Measurements from ENCODE around the gene SORT1.
A peak's percentile ranks its signal among the peaks of the same experiment; 100 is the strongest.

The SORT1 gene

DNA sequence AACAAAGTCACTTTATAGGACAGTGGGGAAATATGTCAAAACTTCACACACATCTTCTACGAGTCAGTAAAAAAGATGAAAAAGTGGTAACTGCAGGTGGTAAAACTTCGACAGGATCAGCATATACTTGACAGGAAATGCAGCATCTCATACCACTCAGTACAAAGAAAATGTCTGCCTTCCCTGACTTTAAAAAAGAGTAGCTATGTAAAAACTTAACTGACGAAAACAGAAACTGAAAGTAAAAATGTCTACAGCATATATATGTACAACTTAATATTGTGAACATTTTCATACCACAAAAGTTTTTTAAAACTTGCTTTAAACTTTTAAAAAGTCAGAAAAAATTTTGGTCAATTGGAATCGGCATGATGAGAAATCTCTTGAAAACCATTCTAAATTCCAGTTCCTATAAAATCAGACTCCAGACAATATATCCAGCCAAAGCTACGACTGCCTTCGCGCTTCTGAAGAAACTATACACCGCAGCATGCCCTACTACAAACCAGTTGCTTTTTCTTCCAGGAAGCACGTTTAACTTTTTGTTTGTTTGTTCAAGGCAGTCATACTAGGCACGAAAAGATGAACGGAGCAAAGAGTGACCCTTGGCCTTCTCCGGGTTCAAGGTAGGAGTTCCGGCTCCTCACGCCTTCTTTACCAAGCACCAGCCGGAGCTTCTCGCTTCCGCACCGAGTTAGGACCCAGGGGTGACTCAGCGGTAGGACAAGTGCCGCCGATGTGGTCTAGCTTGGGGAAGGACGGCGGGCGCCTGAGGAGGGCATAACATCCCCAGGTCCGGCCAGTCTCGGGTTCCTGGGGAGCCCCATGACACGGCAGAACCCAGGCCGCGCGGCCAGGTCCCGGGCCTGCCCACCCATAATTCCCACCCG, 27.9 kb upstream of the SORT1 start:
- DNase-seq (ENCODE audit: low spot score in 2 of 2) (peak; percentile 38 to 47), ATAC-seq (replicated peaks; ENCODE audit: extremely low read depth, poor library complexity, severe bottlenecking) (peak; percentile 51)
- Mint-ChIP-seq H3K9me3 (no peaks in the 10 kb centered on the region), H3K4me3 (peak overlapping the region; percentile 92), H3K27me3 (no peaks in the 10 kb centered on the region), H3K4me1 (peaks cover 36% of the 10 kb centered on the region), H3K36me3 (ENCODE audit: insufficient read depth) (peaks cover 33% of the 10 kb centered on the region), H3K27ac (ENCODE audit: low read depth) (peak overlapping the region; percentile 97)

DNA sequence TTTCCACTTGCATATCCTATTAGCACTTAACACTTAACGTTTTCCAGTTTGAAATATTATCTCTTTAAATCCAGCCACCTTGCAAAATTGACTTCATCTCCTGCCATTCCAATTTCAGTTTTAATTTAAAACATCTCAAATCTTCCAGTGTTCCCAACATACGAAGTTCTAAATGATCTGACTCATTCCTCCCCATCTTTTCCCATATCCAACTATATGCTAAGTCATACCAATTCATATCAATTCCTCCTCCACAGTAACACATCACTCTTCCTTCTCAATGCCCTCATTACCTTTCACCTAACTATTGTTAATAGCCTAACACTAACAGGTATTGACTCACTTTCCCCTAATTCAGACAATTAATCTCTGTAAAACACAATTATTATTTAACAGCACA, 25.8 kb upstream of the SORT1 start:
- peak overlapping the region; percentile 97 for H3K27ac Mint-ChIP-seq (ENCODE audit: low read depth)
- peaks cover 53% of the 10 kb centered on the region for H3K36me3 Mint-ChIP-seq (ENCODE audit: insufficient read depth)
- DNase-seq (ENCODE audit: low spot score in 2 of 2) (no peak), ATAC-seq (replicated peaks; ENCODE audit: extremely low read depth, poor library complexity, severe bottlenecking) (no peak)
- H3K27me3 Mint-ChIP-seq, result no peaks in the 10 kb centered on the region
- H3K4me1 Mint-ChIP-seq, result peaks cover 36% of the 10 kb centered on the region
- no peaks in the 10 kb centered on the region for H3K9me3 Mint-ChIP-seq
- peak overlapping the region; percentile 92 for H3K4me3 Mint-ChIP-seq

DNA sequence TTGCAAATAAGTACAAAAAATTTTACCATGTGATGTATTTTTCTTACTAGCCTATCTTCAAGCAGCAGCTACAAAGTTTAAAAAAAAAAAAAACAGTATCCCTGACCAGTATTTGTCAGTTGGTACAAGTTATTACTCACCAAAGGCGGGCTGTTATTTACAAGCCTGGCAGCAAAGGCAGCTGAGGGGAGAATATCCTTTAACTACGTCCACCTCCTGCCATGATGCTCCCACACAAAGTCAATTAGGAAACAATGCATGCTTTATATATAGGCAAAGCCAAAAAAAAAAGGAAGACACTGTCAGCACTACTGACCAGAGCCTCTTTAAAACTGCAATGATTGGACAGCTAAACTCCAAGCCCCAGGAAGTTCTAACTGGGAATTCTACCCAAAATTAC, 14.8 kb upstream of the SORT1 start:
- ATAC-seq (replicated peaks; ENCODE audit: extremely low read depth, poor library complexity, severe bottlenecking), result no peak
- Mint-ChIP-seq H3K4me3 (no peak overlapping the region), H3K9me3 (no peaks in the 10 kb centered on the region), H3K27me3 (no peaks in the 10 kb centered on the region), H3K36me3 (ENCODE audit: insufficient read depth) (peaks cover 82% of the 10 kb centered on the region), H3K27ac (ENCODE audit: low read depth) (no peak overlapping the region), H3K4me1 (peaks cover 51% of the 10 kb centered on the region)
- DNase-seq (ENCODE audit: low spot score in 2 of 2), result no peak

DNA sequence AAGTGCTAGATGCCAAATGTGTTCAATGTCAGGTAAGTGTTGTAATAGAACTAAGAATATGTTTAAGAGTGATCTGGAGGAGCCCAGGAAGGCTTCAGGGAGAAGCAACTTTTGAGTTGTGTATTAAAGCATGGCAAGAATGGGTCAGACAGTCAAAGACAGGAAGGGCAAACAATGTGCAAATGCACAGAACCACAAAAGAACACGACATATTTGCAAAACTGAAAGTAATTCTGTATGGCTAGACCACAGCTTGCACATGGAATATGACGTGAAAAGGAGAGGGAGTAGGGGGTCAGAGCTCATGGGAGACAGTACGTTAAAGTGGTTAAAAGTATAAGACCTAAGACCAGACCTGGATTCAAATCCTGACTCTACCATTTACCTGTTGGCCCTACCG, 7.1 kb upstream of the SORT1 start:
- Mint-ChIP-seq H3K27ac (ENCODE audit: low read depth) (peak overlapping the region; percentile 20), H3K9me3 (no peaks in the 10 kb centered on the region), H3K4me1 (peaks cover 31% of the 10 kb centered on the region), H3K4me3 (no peak overlapping the region), H3K27me3 (no peaks in the 10 kb centered on the region), H3K36me3 (ENCODE audit: insufficient read depth) (peaks cover 54% of the 10 kb centered on the region)
- ATAC-seq (replicated peaks; ENCODE audit: extremely low read depth, poor library complexity, severe bottlenecking) (peak; percentile 46), DNase-seq (ENCODE audit: low spot score in 2 of 2) (no peak)

DNA sequence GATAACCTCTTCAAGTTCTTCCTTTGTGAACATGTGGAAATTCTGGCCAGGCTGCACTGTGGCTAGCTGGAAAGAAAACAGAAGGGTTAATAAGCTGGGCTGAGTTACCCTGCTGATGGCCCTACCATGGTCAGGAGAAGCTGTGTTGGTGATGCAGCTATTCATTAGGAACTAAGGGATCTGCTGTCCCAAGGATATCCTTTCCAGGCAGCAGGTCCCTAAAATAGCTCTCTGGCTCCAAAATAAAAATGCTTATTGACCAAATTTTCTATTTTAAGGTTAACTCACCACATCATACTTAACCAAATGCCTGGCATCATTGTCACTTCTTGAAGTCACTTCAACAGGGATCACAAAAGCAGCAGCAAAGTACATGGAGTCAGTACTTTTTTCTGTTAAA, 4.3 kb upstream of the SORT1 start:
- Mint-ChIP-seq H3K9me3 (no peaks in the 10 kb centered on the region), H3K27me3 (peaks cover 2% of the 10 kb centered on the region), H3K36me3 (ENCODE audit: insufficient read depth) (peaks cover 34% of the 10 kb centered on the region), H3K4me3 (no peak overlapping the region), H3K27ac (ENCODE audit: low read depth) (no peak overlapping the region), H3K4me1 (peaks cover 26% of the 10 kb centered on the region)
- DNase-seq (ENCODE audit: low spot score in 2 of 2) (no peak), ATAC-seq (replicated peaks; ENCODE audit: extremely low read depth, poor library complexity, severe bottlenecking) (no peak)

DNA sequence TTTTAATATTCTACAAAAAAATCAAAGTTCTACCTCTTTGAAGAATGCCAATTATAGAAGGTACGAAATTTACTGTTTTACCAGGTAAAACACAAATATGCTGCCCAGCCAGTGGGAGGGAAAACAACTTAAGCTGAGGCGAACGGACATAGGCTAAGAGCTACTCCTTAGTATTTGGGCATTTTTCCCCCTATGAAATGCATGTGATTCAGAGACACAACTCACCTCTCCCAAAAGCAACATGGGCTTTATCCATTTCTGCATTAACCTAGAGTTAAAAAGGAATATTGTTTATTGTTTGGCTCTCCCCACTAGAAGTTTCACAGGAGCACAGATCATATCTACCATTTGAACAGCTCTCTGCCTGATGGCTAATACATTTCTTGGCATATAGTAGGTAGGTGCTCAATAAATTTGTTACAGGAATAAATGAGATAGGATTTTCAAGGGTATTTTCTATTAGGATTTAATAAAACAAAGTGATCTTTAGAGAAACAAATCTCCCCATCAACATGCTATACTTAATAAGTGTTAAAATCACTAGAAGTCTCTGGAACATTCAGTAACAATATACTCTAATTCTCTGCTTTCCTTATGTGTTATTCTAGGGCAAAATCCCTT, 2.4 kb upstream of the SORT1 start:
- no peak overlapping the region for H3K27ac Mint-ChIP-seq (ENCODE audit: low read depth)
- DNase-seq (ENCODE audit: low spot score in 2 of 2) (no peak), ATAC-seq (replicated peaks; ENCODE audit: extremely low read depth, poor library complexity, severe bottlenecking) (no peak)

DNA sequence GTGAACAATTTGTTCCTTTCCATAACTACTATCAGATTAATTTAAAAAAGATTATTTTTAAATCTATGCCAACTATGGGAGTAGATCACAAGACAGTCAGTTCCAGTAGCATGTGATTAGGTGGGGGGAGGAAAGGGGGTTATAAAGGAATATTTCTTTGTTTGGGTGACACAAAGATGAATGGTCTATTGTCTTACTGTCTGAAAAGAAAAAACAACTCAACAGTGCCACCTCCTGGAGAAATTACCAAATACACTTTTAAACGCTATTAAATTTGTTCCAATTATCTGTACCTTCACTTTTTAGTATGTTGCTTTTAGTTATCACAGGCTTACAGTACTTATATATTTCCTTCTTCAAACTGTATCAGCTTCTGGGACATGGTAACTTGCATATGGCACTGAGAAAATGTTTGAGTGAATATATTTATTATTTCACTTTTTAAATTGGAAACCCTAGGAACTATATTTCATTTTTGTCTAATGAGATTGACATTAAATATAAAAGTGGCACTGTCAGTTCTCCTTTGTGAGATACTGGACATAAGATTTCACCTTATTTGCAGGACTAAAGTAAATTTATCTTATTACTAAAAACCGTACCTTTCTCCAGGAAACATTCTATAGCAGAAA, 1.7 kb upstream of the SORT1 start:
- ATAC-seq (replicated peaks; ENCODE audit: extremely low read depth, poor library complexity, severe bottlenecking) (peak; percentile 49), DNase-seq (ENCODE audit: low spot score in 2 of 2) (no peak)
- peaks cover 20% of the 10 kb centered on the region for H3K36me3 Mint-ChIP-seq (ENCODE audit: insufficient read depth)
- H3K4me1 Mint-ChIP-seq, result peaks cover 6% of the 10 kb centered on the region
- H3K27me3 Mint-ChIP-seq, result peaks cover 27% of the 10 kb centered on the region
- H3K27ac Mint-ChIP-seq (ENCODE audit: low read depth), result no peak overlapping the region
- H3K9me3 Mint-ChIP-seq, result no peaks in the 10 kb centered on the region
- no peak overlapping the region for H3K4me3 Mint-ChIP-seq

More for the DNA sequence above, 2.4 kb upstream of the SORT1 start:
- Mint-ChIP-seq H3K27me3 (peaks cover 20% of the 10 kb centered on the region), H3K4me3 (no peak overlapping the region), H3K9me3 (no peaks in the 10 kb centered on the region), H3K4me1 (peaks cover 13% of the 10 kb centered on the region), H3K36me3 (ENCODE audit: insufficient read depth) (peaks cover 26% of the 10 kb centered on the region)

DNA sequence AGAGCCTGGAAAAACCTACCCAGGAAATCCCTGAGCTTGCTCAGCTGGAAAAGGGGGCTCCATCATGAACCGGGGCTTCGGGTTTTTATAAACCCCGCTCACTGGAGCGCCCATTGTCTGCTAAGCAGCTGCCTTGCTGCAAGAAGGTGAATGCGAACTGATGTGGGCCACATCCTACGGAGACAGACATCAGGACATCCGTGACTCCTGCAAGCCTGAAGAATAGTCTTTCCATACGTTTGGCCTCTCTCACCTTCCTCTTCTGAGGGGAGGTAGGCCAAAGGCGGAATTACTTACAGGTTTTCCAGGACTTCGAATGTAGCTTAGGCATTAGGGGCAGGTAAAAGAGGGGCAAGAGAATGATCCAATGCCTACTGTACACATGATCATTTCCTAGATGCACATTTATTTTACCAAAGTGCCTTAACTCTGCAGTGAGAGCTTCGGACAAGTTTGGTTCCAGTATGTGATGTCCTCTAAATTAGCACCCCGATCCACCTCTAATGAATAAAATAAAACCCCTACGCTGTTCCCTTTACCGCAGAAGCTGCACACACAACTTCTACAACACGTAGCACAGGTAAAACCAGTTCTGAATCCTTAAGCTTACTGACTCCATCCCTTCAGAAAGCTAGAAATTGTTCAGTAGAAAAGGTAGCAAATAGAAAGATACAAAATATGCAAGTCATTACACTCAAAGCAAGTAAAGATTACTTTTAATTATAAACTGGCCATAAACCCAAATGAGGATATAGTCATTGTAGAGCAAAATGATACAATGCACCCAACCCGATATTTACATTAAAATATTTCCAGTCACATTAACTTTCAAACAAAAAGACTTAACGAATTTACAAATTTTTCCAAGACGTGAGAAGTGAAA, 866 bp upstream of the SORT1 start:
- Mint-ChIP-seq H3K4me1 (peaks cover 6% of the 10 kb centered on the region), H3K9me3 (no peaks in the 10 kb centered on the region), H3K4me3 (peak overlapping the region; percentile 78), H3K36me3 (ENCODE audit: insufficient read depth) (peaks cover 18% of the 10 kb centered on the region), H3K27me3 (peaks cover 34% of the 10 kb centered on the region), H3K27ac (ENCODE audit: low read depth) (no peak overlapping the region)
- no peak for DNase-seq (ENCODE audit: low spot score in 2 of 2)
- no peak for ATAC-seq (replicated peaks; ENCODE audit: extremely low read depth, poor library complexity, severe bottlenecking)

DNA sequence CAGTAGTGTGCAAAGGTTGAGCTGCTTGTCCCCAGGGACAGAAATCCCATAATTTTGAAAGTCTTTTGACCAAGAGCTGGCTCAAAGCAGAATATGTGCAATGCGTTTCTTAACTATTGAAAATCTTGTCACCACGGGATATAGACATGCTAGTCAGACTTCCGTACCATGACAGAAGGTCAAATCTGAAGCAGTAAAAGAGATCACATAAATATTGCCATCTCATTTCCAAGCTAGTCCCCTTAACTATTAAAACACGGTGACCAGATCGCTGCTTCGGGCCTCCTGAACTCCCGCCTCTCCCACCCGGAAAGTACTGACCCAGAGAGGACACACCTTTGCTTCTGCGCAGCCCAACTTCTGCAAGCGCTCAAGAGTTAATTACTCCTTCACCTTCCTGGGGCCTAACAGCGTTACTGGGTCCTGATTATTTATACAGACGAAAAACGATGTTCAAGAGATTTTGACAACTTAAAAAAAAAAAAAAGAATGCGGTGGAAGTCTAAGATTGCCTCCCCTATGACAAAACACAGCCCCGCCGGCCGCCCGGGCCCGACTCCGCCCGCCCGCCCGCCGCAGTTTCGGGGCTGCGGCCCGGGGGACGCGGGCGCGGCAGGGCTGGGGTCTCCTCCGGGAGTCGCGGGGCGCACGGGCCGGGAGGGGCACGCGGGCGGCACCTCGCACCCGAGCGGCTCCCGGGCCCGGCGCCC, 692 bp downstream of the SORT1 start:
- Mint-ChIP-seq H3K36me3 (ENCODE audit: insufficient read depth) (peaks cover 11% of the 10 kb centered on the region), H3K9me3 (no peaks in the 10 kb centered on the region), H3K4me1 (peaks cover 6% of the 10 kb centered on the region), H3K27me3 (peaks cover 47% of the 10 kb centered on the region), H3K4me3 (peak overlapping the region; percentile 72), H3K27ac (ENCODE audit: low read depth) (no peak overlapping the region)
- ATAC-seq (replicated peaks; ENCODE audit: extremely low read depth, poor library complexity, severe bottlenecking), result peak; percentile 15
- no peak for DNase-seq (ENCODE audit: low spot score in 2 of 2)

DNA sequence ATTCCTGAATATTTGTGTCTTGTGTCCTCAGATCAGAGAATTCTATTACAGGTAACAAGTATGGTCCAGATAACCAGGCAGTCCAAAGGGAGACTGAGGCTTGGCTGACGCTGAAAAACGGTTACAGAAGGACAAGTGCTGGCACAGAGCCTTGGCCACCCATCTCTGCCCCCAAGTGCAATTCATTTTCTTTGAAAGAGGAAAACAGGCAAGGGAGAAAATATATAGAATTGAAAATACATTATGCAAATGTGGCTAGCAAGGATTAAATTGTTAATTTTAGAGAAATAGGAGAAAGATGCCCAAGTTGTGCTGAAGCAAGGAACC, 1.2 kb downstream of the SORT1 start:
- Mint-ChIP-seq H3K4me3 (peak overlapping the region; percentile 72), H3K4me1 (peaks cover 6% of the 10 kb centered on the region), H3K36me3 (ENCODE audit: insufficient read depth) (peaks cover 9% of the 10 kb centered on the region), H3K27me3 (peaks cover 51% of the 10 kb centered on the region), H3K9me3 (no peaks in the 10 kb centered on the region), H3K27ac (ENCODE audit: low read depth) (no peak overlapping the region)
- DNase-seq (ENCODE audit: low spot score in 2 of 2) (no peak), ATAC-seq (replicated peaks; ENCODE audit: extremely low read depth, poor library complexity, severe bottlenecking) (no peak)

DNA sequence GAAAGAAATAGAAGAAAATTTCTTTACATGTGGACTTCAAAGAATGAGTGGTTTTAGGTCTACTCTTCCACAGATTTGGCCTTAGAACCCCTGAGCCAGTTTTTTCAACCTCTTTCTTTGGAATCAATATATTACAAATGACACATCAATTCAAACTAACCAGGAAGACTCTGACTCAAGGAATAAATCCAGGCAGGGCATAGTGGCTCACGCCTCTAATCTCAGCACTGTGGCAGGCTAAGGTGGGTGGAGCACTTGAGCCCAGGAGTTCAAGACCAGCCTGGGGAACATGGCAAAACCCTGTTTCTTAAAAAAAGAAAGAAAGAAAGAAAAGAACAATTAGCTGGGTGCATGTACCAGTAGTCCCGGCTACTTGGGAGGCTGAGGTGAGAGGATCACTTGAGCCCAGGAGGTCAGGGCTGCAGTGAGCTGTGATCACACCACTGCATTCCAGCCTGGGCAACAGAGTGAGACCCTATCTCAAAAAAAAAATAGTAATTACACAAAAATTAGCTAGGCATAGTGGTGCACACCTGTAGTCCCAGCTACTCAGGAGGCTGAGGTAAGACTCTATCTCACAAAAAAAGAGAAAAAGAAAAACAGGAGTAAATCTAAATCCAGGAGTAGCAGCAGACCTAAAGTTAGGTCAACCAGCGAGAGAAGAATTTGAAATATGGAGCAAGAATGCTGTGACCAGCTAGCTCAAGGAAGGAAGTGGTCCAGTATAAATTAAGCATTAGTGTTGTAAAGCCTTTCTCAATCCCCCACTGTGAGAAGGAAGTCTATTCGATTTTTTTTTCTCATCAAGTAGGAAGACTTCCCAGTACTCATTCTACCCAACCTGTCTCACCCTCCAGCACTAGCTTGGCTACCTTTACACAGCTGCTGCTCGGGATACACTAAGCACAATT, 1.9 kb downstream of the SORT1 start:
- Mint-ChIP-seq H3K27ac (ENCODE audit: low read depth) (no peak overlapping the region), H3K4me3 (peak overlapping the region; percentile 72), H3K9me3 (no peaks in the 10 kb centered on the region), H3K36me3 (ENCODE audit: insufficient read depth) (peaks cover 3% of the 10 kb centered on the region), H3K4me1 (peaks cover 6% of the 10 kb centered on the region), H3K27me3 (peaks cover 51% of the 10 kb centered on the region)
- ATAC-seq (replicated peaks; ENCODE audit: extremely low read depth, poor library complexity, severe bottlenecking), result no peak
- DNase-seq (ENCODE audit: low spot score in 2 of 2), result no peak

Data from central memory CD8-positive, alpha-beta T cell (primary cell).